ENCODE results near the gene B3GALT6.
A peak's percentile ranks its signal among the peaks of the same experiment; 100 is the strongest.

The B3GALT6 gene

GRCh38 chr1:1203561-1204424, 28.2 kb upstream of the B3GALT6 start:
- DNase-seq (ENCODE audit: low read depth), result no peak

GRCh38 chr1:1204425-1204920, 27.6 kb upstream of the B3GALT6 start:
- no peak for TF ChIP-seq CTCF (IDR thresholded peaks at IDR 0.05; ENCODE audit: control insufficient read depth, extremely low read depth, insufficient read depth)
- no peak for DNase-seq (ENCODE audit: low read depth)
- H3K4me3 ChIP-seq (ENCODE audit: low read depth, low read length), result no peak overlapping the region

More at GRCh38 chr1:1203561-1204424, 28.2 kb upstream of the B3GALT6 start:
- no peak for TF ChIP-seq CTCF (IDR thresholded peaks at IDR 0.05; ENCODE audit: control insufficient read depth, extremely low read depth, insufficient read depth)
- H3K4me3 ChIP-seq (ENCODE audit: low read depth, low read length), result no peak overlapping the region

GRCh38 chr1:1204998-1205768, 26.9 kb upstream of the B3GALT6 start:
- no peak for DNase-seq (ENCODE audit: low read depth)
- no peak for TF ChIP-seq CTCF (IDR thresholded peaks at IDR 0.05; ENCODE audit: control insufficient read depth, extremely low read depth, insufficient read depth)
- H3K4me3 ChIP-seq (ENCODE audit: low read depth, low read length), result no peak overlapping the region

GRCh38 chr1:1205769-1206375, 26.2 kb upstream of the B3GALT6 start:
- TF ChIP-seq CTCF (IDR thresholded peaks at IDR 0.05; ENCODE audit: control insufficient read depth, extremely low read depth, insufficient read depth), result no peak
- no peak for DNase-seq (ENCODE audit: low read depth)
- peak overlapping the region; percentile 13; the same call in 1 of the 2 replicates for H3K4me3 ChIP-seq (ENCODE audit: low read depth, low read length)

- TF ChIP-seq CTCF (IDR thresholded peaks at IDR 0.05; ENCODE audit: control insufficient read depth, extremely low read depth, insufficient read depth), result no peak
- DNase-seq (ENCODE audit: low read depth), result no peak
- peak within 1 kb of the TSS; percentile 13 for H3K4me3 ChIP-seq (ENCODE audit: low read depth, low read length)
Measured at GRCh38 chr1:1206376-1206965, 25.6 kb upstream of the B3GALT6 start, which contains the start of gene TNFRSF18. TNFRSF18 (minus strand) TSS chr1:1206592; CDS start chr1:1206571, 21 bp downstream.

- DNase-seq (ENCODE audit: low read depth), result no peak
- H3K4me3 ChIP-seq (ENCODE audit: low read depth, low read length), result no peak overlapping the region
- no peak for TF ChIP-seq CTCF (IDR thresholded peaks at IDR 0.05; ENCODE audit: control insufficient read depth, extremely low read depth, insufficient read depth)
Measured at GRCh38 chr1:1206966-1207531, 25.0 kb upstream of the B3GALT6 start.

Measured in LNCaP clone FGC (cell line).